Smooth muscle cell (in vitro differentiated cells): Measurements from ENCODE around the gene ABHD2. TPM values are rescaled to one million over a fixed set of nuclear protein-coding genes. Genes with fewer than 3 reads are reported as not detected.

Experiments
- DNase-seq: peaks from one replicate; lab custom pipeline; 2025; ENCODE audit not compliant: unreplicated experiment; lab: John Stamatoyannopoulos, UW
- H2AFZ ChIP-seq: fragments of 200-600 bp; sonication (generic); 2 replicates; pipeline ENCODE4 v1.6.0; 2016; ENCODE audit warnings: antibody characterized with exemption, low read depth, mild to moderate bottlenecking
- H3F3A ChIP-seq: fragments of 200-600 bp; sonication (generic); 2 replicates; pipeline ENCODE4 v1.6.0; 2017; ENCODE audit warnings: antibody characterized with exemption, low read depth
- H3K27ac ChIP-seq: fragments of 200-600 bp; sonication (generic); 2 replicates; pipeline ENCODE4 v1.5.1; 2016; ENCODE audit warnings: low read depth, mild to moderate bottlenecking
- H3K27me3 ChIP-seq: fragments of 200-600 bp; sonication (generic); 2 replicates; pipeline ENCODE4 v1.6.1; 2016; ENCODE audit warnings: low read depth, mild to moderate bottlenecking
- H3K36me3 ChIP-seq: fragments of 200-600 bp; sonication (generic); 2 replicates; pipeline ENCODE4 v1.5.1; 2016; ENCODE audit warnings: low read depth
- H3K4me1 ChIP-seq: fragments of 200-600 bp; sonication (generic); 2 replicates; pipeline ENCODE4 v1.5.1; 2016; ENCODE audit warnings: low read depth
- H3K4me2 ChIP-seq: fragments of 200-600 bp; sonication (generic); 2 replicates; pipeline ENCODE4 v1.6.0; 2016; ENCODE audit warnings: mild to moderate bottlenecking
- H3K4me3 ChIP-seq: fragments of 200-600 bp; sonication (generic); 2 replicates; pipeline ENCODE4 v1.5.1; 2016; ENCODE audit warnings: mild to moderate bottlenecking
- H3K79me2 ChIP-seq: fragments of 200-600 bp; sonication (generic); 2 replicates; pipeline ENCODE4 v1.6.0; 2016; ENCODE audit warnings: low read depth, mild to moderate bottlenecking
- H3K9ac ChIP-seq: fragments of 200-600 bp; sonication (generic); 2 replicates; pipeline ENCODE4 v1.6.0; 2016; ENCODE audit warnings: low read depth
- H3K9me3 ChIP-seq: fragments of 200-600 bp; sonication (generic); replicated peaks from 2 replicates; pipeline ENCODE4 v1.5.1; 2016; ENCODE audit warnings: low read depth
- H4K20me1 ChIP-seq: fragments of 200-600 bp; sonication (generic); 2 replicates; pipeline ENCODE4 v1.6.0; 2016; ENCODE audit warnings: low read depth
- CTCF ChIP-seq: fragments of 200-600 bp; sonication (generic); IDR thresholded peaks from 2 replicates; pipeline ENCODE4 v1.5.1; 2017; ENCODE audit warnings: borderline replicate concordance, mild to moderate bottlenecking, antibody characterized with exemption; ENCODE audit not compliant: insufficient read depth, poor library complexity, severe bottlenecking
- WGBS: methylation state at CpG from one replicate; pipeline ENCODE4 v1.1.7; 2016; ENCODE audit warnings: low lambda C conversion rate; 5-methylcytosine and 5-hydroxymethylcytosine counted together
- polyA plus RNA-seq: library from polyadenylated mRNA; unstranded; fragments of >200 nt; fragmentation: Nextera tagmentation; extraction: Ambion mirVana; gene quantifications from 2 replicates; pipeline ENCODE4 v1.2.1, GENCODE V29; 2016
- total RNA-seq: library from RNA; depleted of rRNA; stranded (reverse); fragments of >200 nt; gene quantifications from 2 replicates; pipeline ENCODE4 v1.2.3, GENCODE V29; 2014

ABHD2 gene
- total and polyA plus RNA-seq, 2 experiments from 2014 or later = 9.4 to 23.9 TPM

GRCh38 chr15:89205991-89206585 lies 117.8 kb downstream of the ABHD2 start:
- no peaks in the 10 kb centered on the region for H3K79me2 ChIP-seq
- H3K36me3 ChIP-seq = no peaks in the 10 kb centered on the region
- H3K27me3 ChIP-seq = no peaks in the 10 kb centered on the region
- 88% methylated on average over 14 of the region's 14 CpGs for WGBS
- no peaks in the 10 kb centered on the region for H4K20me1 ChIP-seq
- no peak overlapping the region for H3K27ac ChIP-seq
- H3K4me1 ChIP-seq = no peaks in the 10 kb centered on the region
- DNase-seq = no peak
- H3F3A ChIP-seq = no peaks in the 10 kb centered on the region
- TF ChIP-seq CTCF = no peak
- no peak overlapping the region for H3K4me3 ChIP-seq
- no peak overlapping the region for H2AFZ ChIP-seq
- no peaks in the 10 kb centered on the region for H3K9me3 ChIP-seq
- no peak overlapping the region for H3K9ac ChIP-seq
- no peak overlapping the region for H3K4me2 ChIP-seq

- Histone ChIP-seq H3F3A (no peaks in the 10 kb centered on the region), H3K9ac (no peak overlapping the region), H3K27ac (no peak overlapping the region), H3K9me3 (no peaks in the 10 kb centered on the region), H3K4me1 (no peaks in the 10 kb centered on the region), H3K79me2 (no peaks in the 10 kb centered on the region), H4K20me1 (no peaks in the 10 kb centered on the region), H3K4me3 (no peak overlapping the region), H3K4me2 (peak overlapping the region; percentile 43), H2AFZ (no peak overlapping the region), H3K36me3 (no peaks in the 10 kb centered on the region), H3K27me3 (no peaks in the 10 kb centered on the region)
- TF ChIP-seq CTCF = peak; percentile 98
- peak; percentile 34 for DNase-seq
- 14% methylated on average over 13 of the region's 14 CpGs for WGBS
Measured at GRCh38 chr15:89206908-89207331, 118.7 kb downstream of the ABHD2 start.

GRCh38 chr15:89208256-89208655 lies 120.0 kb downstream of the ABHD2 start:
- H2AFZ ChIP-seq = no peak overlapping the region
- H3K36me3 ChIP-seq = no peaks in the 10 kb centered on the region
- no peak overlapping the region for H3K27ac ChIP-seq
- H3K9ac ChIP-seq = no peak overlapping the region
- TF ChIP-seq CTCF = no peak
- no peaks in the 10 kb centered on the region for H3K27me3 ChIP-seq
- H3K79me2 ChIP-seq = no peaks in the 10 kb centered on the region
- no peak overlapping the region for H3K4me2 ChIP-seq
- no peaks in the 10 kb centered on the region for H3K4me1 ChIP-seq
- H3K4me3 ChIP-seq = no peak overlapping the region
- no peak for DNase-seq
- no peaks in the 10 kb centered on the region for H3F3A ChIP-seq
- no peaks in the 10 kb centered on the region for H3K9me3 ChIP-seq
- H4K20me1 ChIP-seq = no peaks in the 10 kb centered on the region

- DNase-seq = no peak
- H3K27ac ChIP-seq = no peak overlapping the region
- H3K9me3 ChIP-seq = no peaks in the 10 kb centered on the region
- no peaks in the 10 kb centered on the region for H4K20me1 ChIP-seq
- H3F3A ChIP-seq = no peaks in the 10 kb centered on the region
- H2AFZ ChIP-seq = no peak overlapping the region
- no peak overlapping the region for H3K9ac ChIP-seq
- H3K4me1 ChIP-seq = no peaks in the 10 kb centered on the region
- no peak overlapping the region for H3K4me2 ChIP-seq
- no peak overlapping the region for H3K4me3 ChIP-seq
- no peaks in the 10 kb centered on the region for H3K36me3 ChIP-seq
- TF ChIP-seq CTCF = no peak
- H3K79me2 ChIP-seq = no peaks in the 10 kb centered on the region
- WGBS = 64% methylated on average over 1 of the region's 1 CpG
- H3K27me3 ChIP-seq = no peaks in the 10 kb centered on the region
Measured at GRCh38 chr15:89209057-89209456, 120.8 kb downstream of the ABHD2 start.
